ENCODE results near the gene MPPED2. TPM values are rescaled to one million over a fixed set of nuclear protein-coding genes. Genes with fewer than 3 reads are reported as not detected.
A peak's percentile ranks its signal among the peaks of the same experiment; 100 is the strongest.

MPPED2 gene
- total and polyA plus RNA-seq, 7 donors, result 0.80 to 19.1 (median 6.8) TPM; not detected in 2

DNA sequence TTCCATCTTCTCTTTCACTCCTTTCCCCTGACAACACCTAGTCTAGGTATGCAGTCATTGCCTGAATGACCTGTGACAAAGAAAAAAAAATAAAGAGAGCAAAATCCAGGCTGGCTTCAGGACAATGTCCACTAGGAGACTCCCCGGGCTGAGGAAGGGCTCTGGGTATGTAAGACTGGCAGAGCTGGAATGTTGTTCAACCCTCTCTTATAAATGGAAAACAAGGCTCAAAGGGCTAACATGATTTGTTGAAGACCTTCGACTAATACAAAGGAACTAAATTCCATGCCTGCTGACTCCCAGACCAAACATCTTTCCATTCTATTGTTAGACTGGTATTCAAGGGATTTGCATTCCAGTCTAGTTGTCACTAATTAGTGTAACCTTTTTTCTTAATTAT lies 141.1 kb downstream of the MPPED2 start:
- Histone ChIP-seq H3K27ac (no peak overlapping the region), H3K4me3 (no peak overlapping the region), H3K27me3 (no peaks in the 10 kb centered on the region), H3K4me1 (peaks cover 0 to 11% (median 0%) of the 10 kb centered on the region in 4 donors), H3K36me3 (no peaks in the 10 kb centered on the region), H3K9me3 (no peaks in the 10 kb centered on the region)
- DNase-seq, result no peak
- TF ChIP-seq POLR2A (IDR thresholded peaks at IDR 0.05), result no peak
- TF ChIP-seq, protein P1, sequence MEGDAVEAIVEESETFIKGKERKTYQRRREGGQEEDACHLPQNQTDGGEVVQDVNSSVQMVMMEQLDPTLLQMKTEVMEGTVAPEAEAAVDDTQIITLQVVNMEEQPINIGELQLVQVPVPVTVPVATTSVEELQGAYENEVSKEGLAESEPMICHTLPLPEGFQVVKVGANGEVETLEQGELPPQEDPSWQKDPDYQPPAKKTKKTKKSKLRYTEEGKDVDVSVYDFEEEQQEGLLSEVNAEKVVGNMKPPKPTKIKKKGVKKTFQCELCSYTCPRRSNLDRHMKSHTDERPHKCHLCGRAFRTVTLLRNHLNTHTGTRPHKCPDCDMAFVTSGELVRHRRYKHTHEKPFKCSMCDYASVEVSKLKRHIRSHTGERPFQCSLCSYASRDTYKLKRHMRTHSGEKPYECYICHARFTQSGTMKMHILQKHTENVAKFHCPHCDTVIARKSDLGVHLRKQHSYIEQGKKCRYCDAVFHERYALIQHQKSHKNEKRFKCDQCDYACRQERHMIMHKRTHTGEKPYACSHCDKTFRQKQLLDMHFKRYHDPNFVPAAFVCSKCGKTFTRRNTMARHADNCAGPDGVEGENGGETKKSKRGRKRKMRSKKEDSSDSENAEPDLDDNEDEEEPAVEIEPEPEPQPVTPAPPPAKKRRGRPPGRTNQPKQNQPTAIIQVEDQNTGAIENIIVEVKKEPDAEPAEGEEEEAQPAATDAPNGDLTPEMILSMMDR (IDR thresholded peaks at IDR 0.05), result no peak
- WGBS, 2 donors, result 32% methylated on average over 2 of the region's 2 CpGs
- intact Hi-C loops (cut with DNase I), result loop anchor here (5.0 kb wide), 1 partner anchor 412 kb away; no protein-coding TSS in a partner anchor

DNA sequence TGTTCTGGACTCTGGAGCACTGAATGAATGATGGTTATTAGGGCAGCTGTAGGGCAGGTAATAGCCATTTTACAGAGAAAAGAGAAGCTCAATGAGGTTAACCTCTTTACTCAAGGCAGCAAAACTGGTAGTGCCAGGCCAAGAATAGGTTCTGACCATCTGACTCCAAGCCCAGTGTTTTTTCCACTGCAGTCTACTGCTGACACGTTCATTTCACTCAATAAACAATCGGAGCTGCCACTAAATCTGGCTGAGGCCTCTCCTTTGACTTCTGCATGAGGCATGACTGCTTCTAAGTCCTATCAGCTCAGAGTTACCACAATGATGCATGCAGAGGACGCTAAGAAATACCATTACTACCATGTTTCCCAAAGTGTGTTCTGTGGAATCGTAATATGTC lies 145.6 kb downstream of the MPPED2 start:
- no peak overlapping the region for H3K27ac ChIP-seq
- 81 to 85% methylated on average over 4 of the region's 4 CpGs for WGBS, 2 donors

DNA sequence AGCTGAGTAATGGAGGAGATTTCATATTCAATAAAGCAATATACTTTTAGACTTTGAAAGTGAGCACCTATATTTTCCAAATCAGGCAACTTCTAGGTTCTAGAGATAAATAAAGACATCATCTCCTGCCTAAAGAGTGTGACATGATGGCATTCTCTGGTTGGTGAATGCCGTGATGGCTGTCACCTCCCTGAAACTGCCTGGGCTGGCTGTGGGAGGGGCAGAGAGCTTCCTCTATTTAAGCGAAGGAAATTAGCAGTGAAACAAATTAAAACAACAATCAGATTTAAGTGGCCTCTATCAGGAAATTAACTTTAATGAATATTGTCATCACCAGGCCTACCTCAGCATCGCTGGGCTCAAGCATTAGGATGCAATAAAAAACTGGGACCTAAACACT lies 149.4 kb downstream of the MPPED2 start:
- Histone ChIP-seq H3K36me3 (no peaks in the 10 kb centered on the region), H3K4me1 (peaks cover 0 to 40% (median 31%) of the 10 kb centered on the region in 4 donors), H3K9me3 (no peaks in the 10 kb centered on the region), H3K27ac (no peak overlapping the region), H3K27me3 (no peaks in the 10 kb centered on the region), H3K4me3 (no peak overlapping the region)
- WGBS, 2 donors, result 71 to 82% methylated on average over 3 of the region's 3 CpGs
- intact Hi-C loops (cut with DNase I), result loop anchor here (5.0 kb wide), 1 partner anchor 40 kb away; no protein-coding TSS in a partner anchor
- DNase-seq, result no peak
- TF ChIP-seq POLR2AphosphoS5 (IDR thresholded peaks at IDR 0.05) (no peak), EP300 (IDR thresholded peaks at IDR 0.05) (no peak), POLR2A (IDR thresholded peaks at IDR 0.05) (no peak)
- TF ChIP-seq, protein P1 (IDR thresholded peaks at IDR 0.05), result no peak

More for the DNA sequence above, 145.6 kb downstream of the MPPED2 start:
- no peak overlapping the region for H3K4me3 ChIP-seq
- no peaks in the 10 kb centered on the region for H3K36me3 ChIP-seq
- no peaks in the 10 kb centered on the region for H3K9me3 ChIP-seq
- intact Hi-C loops (cut with DNase I), result no loop called here
- no peak for DNase-seq
- H3K4me1 ChIP-seq, result peaks cover 0 to 4% (median 3%) of the 10 kb centered on the region in 4 donors
- no peak for TF ChIP-seq POLR2A (IDR thresholded peaks at IDR 0.05)
- no peaks in the 10 kb centered on the region for H3K27me3 ChIP-seq

DNA sequence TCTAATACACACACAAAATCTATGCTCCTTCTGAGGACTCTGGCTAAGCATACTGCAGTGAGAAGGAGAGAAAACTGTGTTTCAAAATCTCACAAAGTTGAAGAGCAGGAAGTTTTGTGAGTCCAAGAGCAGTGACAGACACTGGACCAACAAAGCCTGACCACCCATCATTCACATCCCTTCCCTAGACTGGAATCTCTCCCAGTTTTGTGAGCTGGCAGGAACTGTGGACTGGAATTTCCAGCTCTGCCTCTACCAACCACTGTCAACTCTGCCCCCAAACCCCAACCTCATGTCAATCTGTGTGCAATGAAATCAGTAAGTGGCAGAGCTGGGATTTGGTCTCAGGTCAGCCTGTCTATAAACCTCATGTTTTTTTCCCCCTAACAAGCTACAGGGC lies 150.7 kb downstream of the MPPED2 start:
- DNase-seq, result no peak
- intact Hi-C loops (cut with DNase I), result loop anchor here (5.0 kb wide), 1 partner anchor 42 kb away; no protein-coding TSS in a partner anchor
- TF ChIP-seq POLR2AphosphoS5 (IDR thresholded peaks at IDR 0.05), result no peak
- TF ChIP-seq, protein P1 (IDR thresholded peaks at IDR 0.05), result no peak
- no peak for TF ChIP-seq EP300 (IDR thresholded peaks at IDR 0.05)
- no peak for TF ChIP-seq POLR2A (IDR thresholded peaks at IDR 0.05)
- Histone ChIP-seq H3K27ac (peak overlapping the region in 2 of 4 donors; percentile 39 to 60), H3K4me3 (no peak overlapping the region), H3K4me1 (peaks cover 0 to 43% (median 37%) of the 10 kb centered on the region in 4 donors), H3K9me3 (no peaks in the 10 kb centered on the region), H3K36me3 (no peaks in the 10 kb centered on the region), H3K27me3 (no peaks in the 10 kb centered on the region)

DNA sequence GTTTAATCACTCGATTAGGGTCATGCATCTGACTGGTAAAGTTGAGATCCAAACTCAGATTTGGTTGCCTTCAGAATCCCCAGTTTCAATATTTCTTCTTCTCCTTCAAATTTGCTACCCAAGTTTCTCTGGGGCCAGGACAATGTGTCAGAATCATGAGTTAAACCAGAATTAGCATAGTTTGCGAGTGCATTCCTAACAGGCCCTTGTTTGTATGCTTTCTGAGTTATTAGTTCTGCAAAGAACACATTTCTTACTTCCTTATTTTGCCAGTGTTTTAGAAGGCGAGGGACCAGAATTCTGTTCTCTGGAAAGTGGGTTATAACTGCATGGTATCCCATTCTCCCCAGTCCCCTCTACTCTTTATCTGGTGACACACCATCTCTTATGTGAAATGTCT lies 151.3 kb downstream of the MPPED2 start:
- Histone ChIP-seq H3K4me1 (peaks cover 0 to 43% (median 37%) of the 10 kb centered on the region in 4 donors), H3K9me3 (no peaks in the 10 kb centered on the region), H3K27me3 (no peaks in the 10 kb centered on the region), H3K4me3 (no peak overlapping the region), H3K27ac (peak overlapping the region in 2 of 4 donors; percentile 39 to 60), H3K36me3 (no peaks in the 10 kb centered on the region)
- WGBS, 2 donors, result 83 to 84% methylated on average over 3 of the region's 3 CpGs
- TF ChIP-seq POLR2A (IDR thresholded peaks at IDR 0.05), result no peak
- no peak for TF ChIP-seq EP300 (IDR thresholded peaks at IDR 0.05)
- no peak for TF ChIP-seq POLR2AphosphoS5 (IDR thresholded peaks at IDR 0.05)
- TF ChIP-seq, protein P1 (IDR thresholded peaks at IDR 0.05), result no peak
- intact Hi-C loops (cut with DNase I), result loop anchor here (5.0 kb wide), 2 partner anchors 42 to 152 kb away; partner anchors contain the start of gene MPPED2
- DNase-seq, result no peak
